ENCODE data around the gene WNT7B.

Gene WNT7B

GRCh38 chr22:45998638-45999378 lies 21.8 kb upstream of the WNT7B start:
- DNase-seq (ENCODE audit: low read depth) = no peak
- H3K4me3 ChIP-seq (ENCODE audit: control insufficient read depth, low read depth, low read length) = no peak overlapping the region
- TF ChIP-seq CTCF (IDR thresholded peaks at IDR 0.05; ENCODE audit: control insufficient read depth, insufficient read depth, low read depth, low read length, missing control alignments) = no peak

- TF ChIP-seq CTCF (IDR thresholded peaks at IDR 0.05; ENCODE audit: control insufficient read depth, insufficient read depth, low read depth, low read length, missing control alignments) = no peak
- peak overlapping the region; percentile 14 for H3K4me3 ChIP-seq (ENCODE audit: control insufficient read depth, low read depth, low read length)
- DNase-seq (ENCODE audit: low read depth) = no peak
Measured at GRCh38 chr22:45997777-45998637, 21.0 kb upstream of the WNT7B start.

GRCh38 chr22:45997077-45997776 lies 20.3 kb upstream of the WNT7B start:
- peak; percentile 93 for DNase-seq (ENCODE audit: low read depth)
- no peak for TF ChIP-seq CTCF (IDR thresholded peaks at IDR 0.05; ENCODE audit: control insufficient read depth, insufficient read depth, low read depth, low read length, missing control alignments)
- H3K4me3 ChIP-seq (ENCODE audit: control insufficient read depth, low read depth, low read length) = peak overlapping the region; percentile 37

- TF ChIP-seq CTCF (IDR thresholded peaks at IDR 0.05; ENCODE audit: control insufficient read depth, insufficient read depth, low read depth, low read length, missing control alignments) = no peak
- peak overlapping the region; percentile 37 for H3K4me3 ChIP-seq (ENCODE audit: control insufficient read depth, low read depth, low read length)
- no peak for DNase-seq (ENCODE audit: low read depth)
Measured at GRCh38 chr22:45996241-45997076, 19.5 kb upstream of the WNT7B start.

- no peak for TF ChIP-seq CTCF (IDR thresholded peaks at IDR 0.05; ENCODE audit: control insufficient read depth, insufficient read depth, low read depth, low read length, missing control alignments)
- H3K4me3 ChIP-seq (ENCODE audit: control insufficient read depth, low read depth, low read length) = no peak overlapping the region
- no peak for DNase-seq (ENCODE audit: low read depth)
Measured at GRCh38 chr22:45995405-45996101, 18.6 kb upstream of the WNT7B start.
